HG03439 (cell line): ENCODE measurements around the gene TMEM213.

Source experiments
- ATAC-seq: cut with Tn5 transposase; IDR thresholded peaks from one replicate; pipeline ENCODE4 v1.9.1; 2021; ENCODE audit warnings: mild to moderate bottlenecking, moderate library complexity; ENCODE audit not compliant: unreplicated experiment

The TMEM213 gene

GRCh38 chr7:138872576-138872975 is 74.8 kb downstream of the TMEM213 start:
- ATAC-seq, result no peak

GRCh38 chr7:138873220-138873892 is 75.6 kb downstream of the TMEM213 start:
- no peak for ATAC-seq

- no peak for ATAC-seq
Measured at GRCh38 chr7:138875794-138876193, 78.0 kb downstream of the TMEM213 start.

GRCh38 chr7:138876326-138876725 is 78.5 kb downstream of the TMEM213 start:
- ATAC-seq, result no peak

- ATAC-seq, result no peak
Measured at GRCh38 chr7:138878051-138878450, 80.3 kb downstream of the TMEM213 start.

- no peak for ATAC-seq
Measured at GRCh38 chr7:138878856-138879255, 81.1 kb downstream of the TMEM213 start.

GRCh38 chr7:138879356-138879755 is 81.6 kb downstream of the TMEM213 start:
- no peak for ATAC-seq

GRCh38 chr7:138880881-138881578 is 83.2 kb downstream of the TMEM213 start:
- ATAC-seq, result no peak

- ATAC-seq, result no peak
Measured at GRCh38 chr7:138881579-138882188, 83.9 kb downstream of the TMEM213 start.

- no peak for ATAC-seq
Measured at GRCh38 chr7:138882249-138882648, 84.5 kb downstream of the TMEM213 start.

- ATAC-seq, result no peak
Measured at GRCh38 chr7:138885383-138886147, 87.8 kb downstream of the TMEM213 start.

GRCh38 chr7:138886501-138886917 is 88.7 kb downstream of the TMEM213 start:
- peak; percentile 82 for ATAC-seq

GRCh38 chr7:138887085-138887710 is 89.4 kb downstream of the TMEM213 start:
- no peak for ATAC-seq
